T-helper 2 cell treated with Interferon-gamma antibody and Interleukin-4, amounts not matched to agents 5 μg/mL and 100 μg/mL, for 36 hours (primary cell): Measurements from ENCODE around the gene MUSTN1.

ENCODE experiments used
- DNase-seq: peaks from one replicate; pipeline ENCODE4 v3.0.0; 2021; ENCODE audit warnings: low spot score
- H3K27ac Mint-ChIP-seq: one replicate; pipeline ENCODE4 v1.8.0; 2021; ENCODE audit warnings: mild to moderate bottlenecking, mixed read lengths
- H3K27me3 Mint-ChIP-seq: one replicate; pipeline ENCODE4 v1.8.0; 2021; ENCODE audit warnings: low read depth, mixed read lengths
- H3K36me3 Mint-ChIP-seq: one replicate; pipeline ENCODE4 v1.8.0; 2021; ENCODE audit warnings: low read depth, mixed read lengths
- H3K4me1 Mint-ChIP-seq: one replicate; pipeline ENCODE4 v1.8.0; 2021; ENCODE audit warnings: low read depth, mixed read lengths
- H3K4me3 Mint-ChIP-seq: one replicate; pipeline ENCODE4 v1.8.0; 2022; ENCODE audit warnings: mild to moderate bottlenecking, moderate library complexity, mixed read lengths
- H3K9me3 Mint-ChIP-seq: one replicate; pipeline ENCODE4 v1.8.0; 2021; ENCODE audit warnings: mixed read lengths

MUSTN1 gene

DNA sequence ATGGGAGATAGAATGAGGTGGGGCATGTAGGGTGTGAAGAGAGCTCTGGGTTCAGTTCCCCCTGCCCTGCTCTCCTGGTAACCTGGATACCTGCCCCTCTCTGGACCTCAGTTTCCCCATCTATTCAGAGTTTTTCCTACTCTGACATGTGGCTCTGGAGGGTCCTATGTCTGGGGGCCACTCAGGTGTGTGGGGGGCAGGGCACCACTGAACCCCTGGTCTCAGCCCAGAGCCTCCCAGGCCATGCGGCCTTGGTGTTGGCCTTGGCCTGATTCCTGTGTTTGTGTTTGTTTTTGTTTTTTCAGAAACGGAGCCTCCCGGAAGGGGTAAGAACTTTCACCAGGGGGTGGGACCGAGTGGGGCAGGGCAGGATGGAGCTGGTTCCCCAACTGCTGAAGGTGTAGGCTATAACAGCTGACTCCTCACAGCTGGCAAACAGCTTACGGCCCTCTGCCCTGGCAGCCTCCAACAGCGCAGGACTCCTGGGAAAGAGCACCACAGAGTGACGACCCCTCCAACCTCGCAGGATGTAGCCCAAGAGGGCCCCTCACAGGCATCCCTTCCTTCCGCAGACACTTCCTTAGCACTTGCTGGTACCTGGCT is 39.4 kb downstream of the MUSTN1 start:
- no peak for DNase-seq
- Mint-ChIP-seq H3K9me3 (no peaks in the 10 kb centered on the region), H3K4me1 (no peaks in the 10 kb centered on the region), H3K4me3 (no peak overlapping the region), H3K27me3 (no peaks in the 10 kb centered on the region), H3K27ac (no peak overlapping the region), H3K36me3 (no peaks in the 10 kb centered on the region)

GRCh38 chr3:52794612-52795099 is 40.2 kb downstream of the MUSTN1 start, which contains the start of gene ITIH3:
TSS of gene ITIH3 (plus strand) at chr3:52794796. CDS start at chr3:52794804, 8 bp downstream.
- Mint-ChIP-seq H3K9me3 (no peaks in the 10 kb centered on the region), H3K27me3 (no peaks in the 10 kb centered on the region), H3K4me1 (no peaks in the 10 kb centered on the region), H3K36me3 (no peaks in the 10 kb centered on the region), H3K27ac (no peak within 1 kb of the TSS), H3K4me3 (no peak within 1 kb of the TSS)
- no peak for DNase-seq

DNA sequence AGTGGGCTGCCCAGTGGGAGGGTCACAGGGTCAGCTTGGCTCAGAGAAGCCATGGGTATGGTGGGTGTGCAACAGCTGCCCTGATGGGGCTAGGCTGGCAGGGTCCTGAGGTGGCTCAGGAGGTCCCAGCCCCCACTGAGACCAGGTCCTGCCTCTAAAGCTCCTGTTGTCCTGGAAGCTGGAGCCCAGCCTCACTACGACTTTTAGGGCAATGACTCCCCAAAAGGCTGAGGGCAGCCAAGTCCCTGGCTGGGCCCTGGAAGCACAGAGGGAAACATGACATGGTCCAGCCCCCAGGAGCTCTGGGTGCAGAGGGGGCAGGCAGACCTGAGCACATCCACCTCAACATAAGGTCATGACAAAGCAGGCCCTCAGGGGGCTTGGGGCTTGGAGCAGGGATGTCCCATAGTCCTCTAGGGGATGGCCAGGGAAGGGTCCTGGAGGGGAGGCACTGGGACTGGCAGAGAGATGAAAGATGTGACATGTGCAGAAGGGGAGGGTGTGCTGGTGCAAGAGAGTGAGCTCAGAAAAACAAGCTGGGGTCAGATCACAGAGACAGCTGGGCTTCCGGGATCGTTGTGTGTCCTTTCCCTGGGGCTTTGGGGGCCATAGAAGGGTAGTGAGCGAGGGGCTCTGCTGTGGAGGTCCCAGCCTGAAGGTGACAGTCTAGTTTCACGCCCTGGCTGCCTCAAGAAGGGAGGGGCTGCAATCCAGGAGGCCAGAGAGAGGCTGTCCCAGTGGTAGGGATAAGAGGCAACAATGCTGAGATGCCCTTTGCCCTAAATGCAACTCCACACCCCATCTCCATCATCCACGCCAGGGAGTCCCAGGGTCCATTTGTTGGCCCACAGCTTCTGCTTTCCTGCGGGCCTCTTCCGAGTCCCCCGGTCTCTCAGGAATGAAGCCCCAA is 40.9 kb downstream of the MUSTN1 start:
- DNase-seq: no peak
- H3K4me1 Mint-ChIP-seq: no peaks in the 10 kb centered on the region
- H3K9me3 Mint-ChIP-seq: no peaks in the 10 kb centered on the region
- no peak overlapping the region for H3K27ac Mint-ChIP-seq
- H3K36me3 Mint-ChIP-seq: no peaks in the 10 kb centered on the region
- H3K27me3 Mint-ChIP-seq: no peaks in the 10 kb centered on the region
- H3K4me3 Mint-ChIP-seq: no peak overlapping the region

- H3K27ac Mint-ChIP-seq: no peak overlapping the region
- H3K9me3 Mint-ChIP-seq: no peaks in the 10 kb centered on the region
- no peak overlapping the region for H3K4me3 Mint-ChIP-seq
- no peaks in the 10 kb centered on the region for H3K27me3 Mint-ChIP-seq
- no peaks in the 10 kb centered on the region for H3K36me3 Mint-ChIP-seq
- H3K4me1 Mint-ChIP-seq: no peaks in the 10 kb centered on the region
- DNase-seq: no peak
Measured at GRCh38 chr3:52792961-52793695, 41.7 kb downstream of the MUSTN1 start.

GRCh38 chr3:52792413-52792812 is 42.4 kb downstream of the MUSTN1 start:
- no peak overlapping the region for H3K27ac Mint-ChIP-seq
- no peak overlapping the region for H3K4me3 Mint-ChIP-seq
- no peak for DNase-seq
- no peaks in the 10 kb centered on the region for H3K4me1 Mint-ChIP-seq
- no peaks in the 10 kb centered on the region for H3K9me3 Mint-ChIP-seq
- no peaks in the 10 kb centered on the region for H3K36me3 Mint-ChIP-seq
- H3K27me3 Mint-ChIP-seq: no peaks in the 10 kb centered on the region

DNA sequence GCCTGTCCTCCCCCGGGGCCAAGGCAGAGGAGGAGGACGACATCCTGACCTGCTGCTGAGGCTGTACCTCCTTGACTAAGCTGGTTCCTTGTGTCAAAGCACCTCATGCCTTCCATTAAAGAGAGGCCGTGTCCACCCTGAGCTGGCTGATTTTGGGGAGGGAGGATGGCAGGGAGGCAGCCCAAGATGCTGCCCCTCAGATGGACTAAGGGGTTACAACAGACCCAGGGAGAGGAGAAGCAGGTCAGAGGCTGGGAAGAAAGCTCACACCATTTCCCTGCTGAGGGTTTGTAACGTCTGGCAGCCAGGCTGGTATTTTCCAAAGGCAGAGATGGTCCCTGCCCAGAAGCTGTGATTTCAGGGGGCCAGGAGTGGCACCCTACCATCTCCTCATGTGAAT is 42.9 kb downstream of the MUSTN1 start:
- H3K27me3 Mint-ChIP-seq: no peaks in the 10 kb centered on the region
- no peak overlapping the region for H3K4me3 Mint-ChIP-seq
- H3K9me3 Mint-ChIP-seq: no peaks in the 10 kb centered on the region
- no peak overlapping the region for H3K27ac Mint-ChIP-seq
- no peak for DNase-seq
- no peaks in the 10 kb centered on the region for H3K4me1 Mint-ChIP-seq
- H3K36me3 Mint-ChIP-seq: no peaks in the 10 kb centered on the region

DNA sequence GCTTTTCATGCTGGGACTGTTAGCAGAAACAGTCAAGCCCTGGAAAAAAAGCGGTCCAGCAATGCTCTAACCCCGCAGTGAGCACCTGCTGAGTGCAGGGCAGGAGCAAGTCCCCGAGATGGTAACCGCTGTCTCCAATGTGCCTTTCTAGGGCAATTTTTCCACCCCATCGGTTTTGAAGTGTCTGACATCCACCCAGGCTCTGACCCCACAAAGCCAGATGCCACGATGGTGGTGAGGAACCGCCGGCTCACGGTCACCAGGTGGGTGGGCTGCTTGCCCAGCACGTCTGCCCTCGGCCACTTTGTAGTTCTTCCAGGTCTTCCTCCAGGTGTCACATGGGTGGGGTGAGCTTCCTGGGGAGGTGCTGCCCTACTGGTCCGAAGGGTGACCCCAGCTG is 43.5 kb downstream of the MUSTN1 start:
- Mint-ChIP-seq H3K4me1 (no peaks in the 10 kb centered on the region), H3K27ac (no peak overlapping the region), H3K9me3 (no peaks in the 10 kb centered on the region), H3K27me3 (no peaks in the 10 kb centered on the region), H3K36me3 (no peaks in the 10 kb centered on the region), H3K4me3 (no peak overlapping the region)
- no peak for DNase-seq

- no peaks in the 10 kb centered on the region for H3K4me1 Mint-ChIP-seq
- no peak for DNase-seq
Measured at GRCh38 chr3:52790741-52791140, 44.1 kb downstream of the MUSTN1 start.

GRCh38 chr3:52790337-52790736 is 44.5 kb downstream of the MUSTN1 start:
- Mint-ChIP-seq H3K27ac (no peak overlapping the region), H3K36me3 (no peaks in the 10 kb centered on the region), H3K4me1 (no peaks in the 10 kb centered on the region), H3K27me3 (no peaks in the 10 kb centered on the region), H3K4me3 (no peak overlapping the region), H3K9me3 (no peaks in the 10 kb centered on the region)
- DNase-seq: no peak

More at GRCh38 chr3:52790741-52791140, 44.1 kb downstream of the MUSTN1 start:
- Mint-ChIP-seq H3K27ac (no peak overlapping the region), H3K9me3 (no peaks in the 10 kb centered on the region), H3K4me3 (no peak overlapping the region), H3K36me3 (no peaks in the 10 kb centered on the region), H3K27me3 (no peaks in the 10 kb centered on the region)

GRCh38 chr3:52789746-52790040 is 45.1 kb downstream of the MUSTN1 start:
- Mint-ChIP-seq H3K36me3 (no peaks in the 10 kb centered on the region), H3K4me1 (no peaks in the 10 kb centered on the region), H3K27ac (no peak overlapping the region), H3K9me3 (no peaks in the 10 kb centered on the region), H3K27me3 (no peaks in the 10 kb centered on the region), H3K4me3 (no peak overlapping the region)
- DNase-seq: no peak

GRCh38 chr3:52788890-52789745 is 45.7 kb downstream of the MUSTN1 start:
- H3K27me3 Mint-ChIP-seq: no peaks in the 10 kb centered on the region
- H3K27ac Mint-ChIP-seq: no peak overlapping the region
- no peak overlapping the region for H3K4me3 Mint-ChIP-seq
- no peaks in the 10 kb centered on the region for H3K9me3 Mint-ChIP-seq
- no peaks in the 10 kb centered on the region for H3K36me3 Mint-ChIP-seq
- no peaks in the 10 kb centered on the region for H3K4me1 Mint-ChIP-seq
- no peak for DNase-seq

DNA sequence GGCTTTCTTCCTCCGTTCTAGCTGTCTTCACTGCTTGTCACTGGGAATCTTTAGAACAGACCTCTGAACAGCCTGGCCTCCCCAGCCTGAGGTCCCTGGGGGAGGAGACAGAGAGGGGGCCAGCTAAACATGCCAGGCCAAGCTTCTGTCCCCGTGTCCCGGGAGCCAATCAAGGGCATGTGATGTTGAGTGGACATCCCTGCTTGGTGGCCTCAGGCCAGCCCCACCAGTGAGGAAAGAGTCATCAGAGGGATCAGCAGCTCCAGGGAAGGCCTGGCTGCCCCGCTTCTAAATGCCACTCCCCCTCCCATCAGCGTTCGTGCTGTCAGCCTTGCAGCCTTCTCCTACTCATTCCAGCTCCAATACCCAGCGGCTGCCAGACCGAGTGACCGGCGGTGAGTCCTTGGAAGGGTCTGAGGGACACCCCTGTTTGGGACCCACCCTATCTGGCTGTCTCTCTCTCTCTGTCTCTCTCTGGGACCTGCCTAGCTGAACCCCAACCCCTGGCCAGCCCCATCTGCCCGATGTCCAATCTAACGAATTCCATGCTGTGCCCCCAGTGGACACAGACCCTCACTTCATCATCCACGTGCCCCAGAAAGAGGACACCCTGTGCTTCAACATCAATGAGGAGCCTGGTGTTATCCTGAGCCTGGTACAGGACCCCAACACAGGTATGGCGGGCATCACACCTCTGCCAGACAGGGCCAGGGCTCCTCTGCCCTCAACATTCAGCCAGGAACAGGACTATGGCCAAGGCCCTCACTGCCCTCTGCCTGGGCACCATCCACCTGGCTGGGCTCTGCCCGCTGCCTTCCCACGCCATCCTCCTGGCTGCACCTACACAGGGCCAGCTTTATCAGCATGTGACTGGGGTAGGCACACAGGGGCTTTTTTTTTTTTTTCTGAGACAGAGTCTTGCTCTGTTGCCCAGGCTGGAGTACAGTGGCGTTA is 46.9 kb downstream of the MUSTN1 start:
- H3K4me1 Mint-ChIP-seq: no peaks in the 10 kb centered on the region
- no peaks in the 10 kb centered on the region for H3K9me3 Mint-ChIP-seq
- no peaks in the 10 kb centered on the region for H3K27me3 Mint-ChIP-seq
- no peak overlapping the region for H3K27ac Mint-ChIP-seq
- no peak overlapping the region for H3K4me3 Mint-ChIP-seq
- DNase-seq: no peak
- no peaks in the 10 kb centered on the region for H3K36me3 Mint-ChIP-seq

GRCh38 chr3:52787246-52787645 is 47.6 kb downstream of the MUSTN1 start:
- H3K36me3 Mint-ChIP-seq: no peaks in the 10 kb centered on the region
- H3K4me1 Mint-ChIP-seq: no peaks in the 10 kb centered on the region
- H3K9me3 Mint-ChIP-seq: no peaks in the 10 kb centered on the region
- H3K4me3 Mint-ChIP-seq: no peak overlapping the region
- DNase-seq: no peak
- no peak overlapping the region for H3K27ac Mint-ChIP-seq
- H3K27me3 Mint-ChIP-seq: no peaks in the 10 kb centered on the region
